HL-60 (cell line): ENCODE measurements around the gene ALG3. TPM values are rescaled to one million over a fixed set of nuclear protein-coding genes. Genes with fewer than 3 reads are reported as not detected.

Experiments used
- DNase-seq, 2 experiments: peaks; one replicate each; pipeline ENCODE4 v3.0.0-alpha.2; 2010 to 2020; ENCODE audit warnings: low read depth in 1 of 2, low spot score in 1 of 2
- H3K27ac ChIP-seq: fragments of 250-450 bp; sonication (Bioruptor Pico); replicated peaks from 2 replicates; pipeline ENCODE4 v1.5.1; 2020; ENCODE audit warnings: mild to moderate bottlenecking, moderate library complexity
- H3K27me3 ChIP-seq: fragments of 250-450 bp; sonication (Bioruptor Pico); 2 replicates; pipeline ENCODE4 v1.5.1; 2021; ENCODE audit warnings: mild to moderate bottlenecking, moderate library complexity; ENCODE audit not compliant: insufficient read depth, poor library complexity, severe bottlenecking
- H3K4me3 ChIP-seq: replicated peaks from 2 replicates; pipeline ENCODE4 v1.5.1; 2011; ENCODE audit warnings: mild to moderate bottlenecking, control low read depth, low read length; ENCODE audit not compliant: insufficient read depth
- GABPA ChIP-seq: IDR thresholded peaks from 2 replicates; pipeline ENCODE4 v1.6.1; 2012; ENCODE audit warnings: low read depth
- POLR2AphosphoS5 ChIP-seq: IDR thresholded peaks from 2 replicates; pipeline ENCODE4 v1.6.1; 2012; ENCODE audit warnings: low read depth
- SPI1 ChIP-seq: IDR thresholded peaks from 2 replicates; pipeline ENCODE4 v1.6.1; 2012; ENCODE audit warnings: low read depth, mild to moderate bottlenecking, borderline replicate concordance
- microRNA-seq: library from miRNA; unstranded; fragments of <30 nt; microRNA quantifications from one replicate; pipeline ENCODE4, GENCODE V29; 2018
- TF ChIP-seq, protein P1 (sequence below): IDR thresholded peaks from 2 replicates; pipeline ENCODE4 v1.6.1; 2012; ENCODE audit warnings: low read depth; ENCODE audit not compliant: insufficient replicate concordance
- TF ChIP-seq, protein P2 (sequence below): IDR thresholded peaks from one replicate; pipeline ENCODE4 v1.5.1; 2011; ENCODE audit warnings: low read length, control low read depth, inconsistent platforms; ENCODE audit not compliant: insufficient read depth

ALG3 gene

DNA sequence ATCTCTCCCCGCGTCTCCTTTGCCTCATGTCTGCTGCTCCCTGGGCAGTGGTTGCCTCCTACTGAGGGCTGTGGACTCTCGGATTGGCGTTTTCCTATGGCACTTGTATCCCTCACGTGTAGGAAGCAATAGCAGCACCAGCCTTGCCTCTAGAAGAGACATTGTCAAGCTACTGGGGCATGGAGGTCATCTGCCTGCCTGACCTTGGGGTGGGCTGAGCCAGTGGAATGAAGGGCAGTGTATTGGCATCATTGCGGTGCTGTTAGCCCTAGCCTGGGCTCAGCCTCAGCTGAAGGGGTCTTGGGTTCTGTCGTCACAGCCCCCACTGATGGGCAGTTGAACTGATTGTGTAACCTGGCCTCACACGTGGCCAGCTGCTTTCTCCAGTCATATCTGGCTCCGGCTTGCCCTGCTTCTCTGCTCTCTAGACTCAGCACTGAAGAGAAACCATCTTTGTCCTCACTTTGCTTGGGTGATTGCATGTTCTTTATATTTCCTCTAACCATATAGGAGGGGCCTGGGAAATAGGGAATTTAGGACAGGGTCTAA is 54.7 kb downstream of the ALG3 start:
- no peak overlapping the region for H3K27ac ChIP-seq
- no peaks in the 10 kb centered on the region for H3K27me3 ChIP-seq
- TF ChIP-seq, protein P1, sequence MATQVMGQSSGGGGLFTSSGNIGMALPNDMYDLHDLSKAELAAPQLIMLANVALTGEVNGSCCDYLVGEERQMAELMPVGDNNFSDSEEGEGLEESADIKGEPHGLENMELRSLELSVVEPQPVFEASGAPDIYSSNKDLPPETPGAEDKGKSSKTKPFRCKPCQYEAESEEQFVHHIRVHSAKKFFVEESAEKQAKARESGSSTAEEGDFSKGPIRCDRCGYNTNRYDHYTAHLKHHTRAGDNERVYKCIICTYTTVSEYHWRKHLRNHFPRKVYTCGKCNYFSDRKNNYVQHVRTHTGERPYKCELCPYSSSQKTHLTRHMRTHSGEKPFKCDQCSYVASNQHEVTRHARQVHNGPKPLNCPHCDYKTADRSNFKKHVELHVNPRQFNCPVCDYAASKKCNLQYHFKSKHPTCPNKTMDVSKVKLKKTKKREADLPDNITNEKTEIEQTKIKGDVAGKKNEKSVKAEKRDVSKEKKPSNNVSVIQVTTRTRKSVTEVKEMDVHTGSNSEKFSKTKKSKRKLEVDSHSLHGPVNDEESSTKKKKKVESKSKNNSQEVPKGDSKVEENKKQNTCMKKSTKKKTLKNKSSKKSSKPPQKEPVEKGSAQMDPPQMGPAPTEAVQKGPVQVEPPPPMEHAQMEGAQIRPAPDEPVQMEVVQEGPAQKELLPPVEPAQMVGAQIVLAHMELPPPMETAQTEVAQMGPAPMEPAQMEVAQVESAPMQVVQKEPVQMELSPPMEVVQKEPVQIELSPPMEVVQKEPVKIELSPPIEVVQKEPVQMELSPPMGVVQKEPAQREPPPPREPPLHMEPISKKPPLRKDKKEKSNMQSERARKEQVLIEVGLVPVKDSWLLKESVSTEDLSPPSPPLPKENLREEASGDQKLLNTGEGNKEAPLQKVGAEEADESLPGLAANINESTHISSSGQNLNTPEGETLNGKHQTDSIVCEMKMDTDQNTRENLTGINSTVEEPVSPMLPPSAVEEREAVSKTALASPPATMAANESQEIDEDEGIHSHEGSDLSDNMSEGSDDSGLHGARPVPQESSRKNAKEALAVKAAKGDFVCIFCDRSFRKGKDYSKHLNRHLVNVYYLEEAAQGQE: no peak
- no peak for TF ChIP-seq SPI1
- no peak for TF ChIP-seq POLR2AphosphoS5
- TF ChIP-seq GABPA: no peak
- TF ChIP-seq, protein P2, sequence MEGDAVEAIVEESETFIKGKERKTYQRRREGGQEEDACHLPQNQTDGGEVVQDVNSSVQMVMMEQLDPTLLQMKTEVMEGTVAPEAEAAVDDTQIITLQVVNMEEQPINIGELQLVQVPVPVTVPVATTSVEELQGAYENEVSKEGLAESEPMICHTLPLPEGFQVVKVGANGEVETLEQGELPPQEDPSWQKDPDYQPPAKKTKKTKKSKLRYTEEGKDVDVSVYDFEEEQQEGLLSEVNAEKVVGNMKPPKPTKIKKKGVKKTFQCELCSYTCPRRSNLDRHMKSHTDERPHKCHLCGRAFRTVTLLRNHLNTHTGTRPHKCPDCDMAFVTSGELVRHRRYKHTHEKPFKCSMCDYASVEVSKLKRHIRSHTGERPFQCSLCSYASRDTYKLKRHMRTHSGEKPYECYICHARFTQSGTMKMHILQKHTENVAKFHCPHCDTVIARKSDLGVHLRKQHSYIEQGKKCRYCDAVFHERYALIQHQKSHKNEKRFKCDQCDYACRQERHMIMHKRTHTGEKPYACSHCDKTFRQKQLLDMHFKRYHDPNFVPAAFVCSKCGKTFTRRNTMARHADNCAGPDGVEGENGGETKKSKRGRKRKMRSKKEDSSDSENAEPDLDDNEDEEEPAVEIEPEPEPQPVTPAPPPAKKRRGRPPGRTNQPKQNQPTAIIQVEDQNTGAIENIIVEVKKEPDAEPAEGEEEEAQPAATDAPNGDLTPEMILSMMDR: no peak
- H3K4me3 ChIP-seq: no peak overlapping the region
- DNase-seq: no peak

DNA sequence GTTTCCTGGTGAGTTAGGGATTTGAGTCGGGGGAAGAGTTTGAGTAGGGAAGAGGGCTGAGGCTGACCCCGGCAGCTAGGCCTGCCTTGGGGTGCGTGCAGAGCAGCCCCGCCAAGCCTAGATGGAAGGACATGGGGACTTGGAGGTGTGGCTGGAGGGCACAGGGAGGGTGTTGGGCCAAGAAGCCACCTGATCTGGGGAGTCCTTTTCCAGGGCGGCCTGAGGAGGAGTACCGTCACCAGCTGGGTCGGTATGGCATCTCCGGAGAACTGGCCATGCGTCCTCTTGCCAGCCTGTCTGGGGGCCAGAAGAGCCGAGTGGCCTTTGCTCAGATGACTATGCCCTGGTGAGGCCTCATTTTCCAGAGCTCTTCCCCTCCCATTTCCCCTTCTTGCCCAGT is 55.9 kb downstream of the ALG3 start:
- Histone ChIP-seq H3K27me3 (no peaks in the 10 kb centered on the region), H3K27ac (no peak overlapping the region), H3K4me3 (no peak overlapping the region)
- TF ChIP-seq, protein P2: no peak
- DNase-seq: no peak

Small RNA genes within 50 kb of the gene (microRNA-seq; reads per million reads assigned to microRNA genes)
- gene MIR1224: not detected
